Astrocyte of the hippocampus (primary cell): ENCODE measurements around the gene STAC3.
A peak's percentile ranks its signal among the peaks of the same experiment; 100 is the strongest.

Experiments used
- DNase-seq: peaks from one replicate; pipeline ENCODE4 v3.0.0; 2011; ENCODE audit warnings: low read depth, low spot score

Gene STAC3

GRCh38 chr12:57211791-57212700 lies 38.9 kb downstream of the STAC3 start:
- no peak for DNase-seq

DNA sequence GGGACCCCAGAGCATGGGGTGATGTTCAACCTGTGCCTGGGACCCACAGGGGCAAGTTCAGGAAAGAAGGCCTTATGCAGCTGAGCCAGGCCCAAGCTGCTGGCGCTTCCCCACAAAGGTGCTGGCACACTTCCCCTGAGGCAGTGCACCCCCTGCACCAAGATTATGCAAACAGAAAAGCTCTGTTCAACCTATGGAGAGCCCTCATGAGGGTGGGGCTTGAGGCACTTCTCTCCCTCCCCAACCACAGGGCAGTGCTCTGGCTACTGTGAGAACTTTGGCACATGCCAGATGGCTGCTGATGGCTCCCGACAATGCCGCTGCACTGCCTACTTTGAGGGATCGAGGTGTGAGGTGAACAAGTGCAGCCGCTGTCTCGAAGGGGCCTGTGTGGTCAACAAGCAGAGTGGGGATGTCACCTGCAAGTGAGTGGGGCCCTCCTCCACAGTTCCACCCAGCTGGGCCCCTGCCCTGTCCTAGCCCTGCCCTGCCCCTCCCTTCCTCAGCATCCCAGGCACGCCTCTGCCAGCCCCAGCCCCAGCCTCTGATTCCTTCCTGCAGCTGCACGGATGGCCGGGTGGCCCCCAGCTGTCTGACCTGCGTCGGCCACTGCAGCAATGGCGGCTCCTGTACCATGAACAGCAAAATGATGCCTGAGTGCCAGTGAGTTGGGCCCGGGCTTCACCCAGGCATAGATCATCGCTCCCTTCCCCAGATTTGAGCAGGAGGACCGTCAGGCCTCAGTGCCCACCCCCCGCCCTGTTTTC lies 39.9 kb downstream of the STAC3 start:
- no peak for DNase-seq

- DNase-seq = no peak
These were observed 40.5 kb downstream of the STAC3 start for GRCh38 chr12:57210461-57210860.

DNA sequence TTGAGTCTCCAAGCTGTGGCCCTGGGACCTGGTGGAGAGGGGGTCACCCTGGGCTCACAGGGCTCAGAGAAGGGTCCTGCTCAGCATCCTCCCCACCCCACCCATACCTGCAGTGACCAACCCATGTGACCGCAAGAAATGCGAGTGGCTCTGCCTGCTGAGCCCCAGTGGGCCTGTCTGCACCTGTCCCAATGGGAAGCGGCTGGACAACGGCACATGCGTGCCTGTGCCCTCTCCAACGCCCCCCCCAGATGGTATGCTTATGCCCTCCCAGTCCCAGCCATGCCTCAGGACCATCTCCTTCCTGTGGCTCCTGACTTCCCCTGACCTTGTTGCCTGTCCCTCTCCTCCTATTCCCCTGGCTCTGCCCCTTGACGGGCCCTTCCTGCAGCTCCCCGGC lies 41.1 kb downstream of the STAC3 start:
- DNase-seq = no peak

DNA sequence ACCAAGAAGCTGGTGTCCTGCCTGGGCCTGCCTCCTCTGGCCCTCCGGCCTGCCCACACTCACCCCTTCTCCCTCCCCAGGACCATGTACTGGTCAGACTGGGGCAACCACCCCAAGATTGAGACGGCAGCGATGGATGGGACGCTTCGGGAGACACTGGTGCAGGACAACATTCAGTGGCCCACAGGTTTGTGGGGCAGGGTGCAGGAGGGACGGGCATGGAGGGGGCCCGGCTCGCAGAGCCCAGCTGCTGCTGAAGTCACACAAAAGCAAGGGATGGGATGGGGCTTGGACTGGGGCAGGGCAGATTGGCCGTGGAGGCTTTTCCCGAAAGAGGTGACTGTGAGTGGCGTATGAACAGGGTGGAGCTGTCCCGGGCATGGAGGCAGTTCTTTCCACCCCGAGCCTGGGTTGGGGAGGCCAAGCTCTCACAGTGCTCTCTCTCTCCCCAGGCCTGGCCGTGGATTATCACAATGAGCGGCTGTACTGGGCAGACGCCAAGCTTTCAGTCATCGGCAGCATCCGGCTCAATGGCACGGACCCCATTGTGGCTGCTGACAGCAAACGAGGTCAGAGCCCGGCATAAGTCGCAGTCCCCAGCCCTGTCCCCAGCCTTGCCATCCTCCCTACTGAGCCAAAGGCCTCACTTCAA lies 42.2 kb downstream of the STAC3 start:
- peak; percentile 50 for DNase-seq

DNA sequence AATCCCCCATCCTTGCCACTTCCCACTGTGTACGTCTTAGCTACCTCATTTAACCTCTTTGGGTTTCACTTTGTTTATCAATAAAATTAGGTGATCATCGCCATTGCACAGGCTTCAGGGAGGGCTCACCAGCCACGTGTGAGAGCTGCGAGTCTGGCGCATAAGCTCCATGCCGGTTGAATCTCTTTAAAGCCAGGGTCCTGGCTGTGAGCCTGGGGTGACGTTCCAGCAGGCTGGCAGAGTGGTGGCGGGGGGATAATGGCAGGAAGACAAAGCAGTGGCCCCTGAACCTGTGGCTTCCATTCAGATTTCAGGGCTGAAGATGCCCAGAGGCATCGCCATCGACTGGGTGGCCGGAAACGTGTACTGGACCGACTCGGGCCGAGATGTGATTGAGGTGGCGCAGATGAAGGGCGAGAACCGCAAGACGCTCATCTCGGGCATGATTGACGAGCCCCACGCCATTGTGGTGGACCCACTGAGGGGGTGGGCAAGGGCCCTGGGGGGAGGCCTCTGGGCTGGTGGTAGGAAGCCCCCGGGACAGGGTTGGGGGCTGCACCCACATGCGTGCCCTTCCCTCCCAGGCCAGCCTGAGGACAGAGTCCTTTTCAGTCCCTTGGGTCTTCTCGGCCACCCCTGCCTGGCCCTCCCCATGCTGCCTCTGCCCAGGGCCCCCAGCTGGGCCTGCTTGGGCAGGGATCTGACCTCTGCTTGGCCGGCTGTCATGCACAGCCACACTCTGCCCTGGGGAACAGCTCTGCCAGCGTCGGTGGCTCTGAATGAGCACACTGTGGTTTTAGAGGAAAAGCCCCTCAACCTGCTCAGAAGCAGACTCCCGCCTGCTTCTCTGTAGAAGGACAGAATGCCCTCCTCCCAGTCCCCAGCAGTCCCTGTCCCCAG lies 43.0 kb downstream of the STAC3 start:
- DNase-seq = no peak

GRCh38 chr12:57205931-57206330 lies 45.1 kb downstream of the STAC3 start:
- DNase-seq = no peak

- DNase-seq = no peak
These were observed 45.8 kb downstream of the STAC3 start for GRCh38 chr12:57205186-57205585.

DNA sequence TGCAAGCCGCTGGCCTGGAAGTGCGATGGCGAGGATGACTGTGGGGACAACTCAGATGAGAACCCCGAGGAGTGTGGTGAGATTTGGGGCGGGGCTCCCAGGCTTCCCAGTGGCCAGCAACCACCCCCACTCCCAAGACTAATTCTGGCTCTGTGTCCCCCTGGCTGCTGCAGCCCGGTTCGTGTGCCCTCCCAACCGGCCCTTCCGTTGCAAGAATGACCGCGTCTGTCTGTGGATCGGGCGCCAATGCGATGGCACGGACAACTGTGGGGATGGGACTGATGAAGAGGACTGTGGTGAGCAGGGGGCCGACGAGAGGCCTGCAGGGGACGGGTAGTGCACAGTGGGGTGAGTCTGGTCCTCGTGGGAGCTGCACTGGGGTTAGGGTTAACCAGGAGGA lies 46.5 kb downstream of the STAC3 start:
- no peak for DNase-seq

- no peak for DNase-seq
These were observed 47.2 kb downstream of the STAC3 start for GRCh38 chr12:57203791-57204190.

DNA sequence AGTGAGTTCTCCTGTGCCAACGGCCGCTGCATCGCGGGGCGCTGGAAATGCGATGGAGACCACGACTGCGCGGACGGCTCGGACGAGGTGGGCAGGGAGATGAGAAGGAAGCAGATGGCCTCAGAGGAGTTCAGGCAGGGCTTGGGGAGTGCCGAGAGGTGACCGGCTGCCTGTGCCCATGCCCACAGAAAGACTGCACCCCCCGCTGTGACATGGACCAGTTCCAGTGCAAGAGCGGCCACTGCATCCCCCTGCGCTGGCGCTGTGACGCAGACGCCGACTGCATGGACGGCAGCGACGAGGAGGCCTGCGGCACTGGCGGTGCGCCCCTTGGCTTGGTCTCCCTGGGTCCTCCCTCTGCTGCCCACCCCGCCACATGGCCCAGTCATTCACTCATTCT lies 47.8 kb downstream of the STAC3 start:
- DNase-seq = no peak

GRCh38 chr12:57202321-57202720 lies 48.7 kb downstream of the STAC3 start:
- no peak for DNase-seq

- no peak for DNase-seq
These were observed 49.4 kb downstream of the STAC3 start for GRCh38 chr12:57201631-57202030.

- DNase-seq = no peak
These were observed 49.8 kb downstream of the STAC3 start for GRCh38 chr12:57201219-57201618.

DNA sequence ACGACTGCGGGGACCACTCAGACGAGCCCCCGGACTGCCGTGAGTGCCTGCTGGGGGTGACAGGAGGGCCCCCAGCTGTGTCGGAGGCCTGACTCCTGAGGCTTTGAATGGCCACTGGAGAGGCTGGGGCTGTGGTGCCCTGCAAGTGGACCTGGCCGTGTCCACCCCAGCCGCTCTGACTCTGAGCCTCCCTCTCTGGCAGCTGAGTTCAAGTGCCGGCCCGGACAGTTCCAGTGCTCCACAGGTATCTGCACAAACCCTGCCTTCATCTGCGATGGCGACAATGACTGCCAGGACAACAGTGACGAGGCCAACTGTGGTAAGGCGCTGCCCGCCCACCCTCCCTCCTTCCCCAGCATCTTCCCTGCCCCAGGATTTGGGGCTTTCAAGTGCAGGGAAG lies 50.5 kb downstream of the STAC3 start:
- DNase-seq = no peak

DNA sequence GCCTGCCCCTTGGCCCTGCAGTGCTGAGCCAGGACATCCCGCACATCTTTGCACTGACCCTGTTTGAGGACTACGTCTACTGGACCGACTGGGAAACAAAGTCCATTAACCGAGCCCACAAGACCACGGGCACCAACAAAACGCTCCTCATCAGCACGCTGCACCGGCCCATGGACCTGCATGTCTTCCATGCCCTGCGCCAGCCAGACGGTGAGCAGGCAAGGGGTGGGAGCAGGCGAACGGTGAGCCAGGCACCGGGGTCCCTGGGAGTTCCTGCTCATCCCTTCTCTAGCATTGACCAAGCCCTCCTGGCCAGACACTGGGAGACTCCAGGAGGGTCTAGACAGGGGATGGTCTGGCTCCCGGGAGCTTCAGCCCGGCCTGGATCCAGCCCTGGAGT lies 51.8 kb downstream of the STAC3 start:
- DNase-seq = no peak

- no peak for DNase-seq
These were observed 52.7 kb downstream of the STAC3 start for GRCh38 chr12:57198329-57198728.

DNA sequence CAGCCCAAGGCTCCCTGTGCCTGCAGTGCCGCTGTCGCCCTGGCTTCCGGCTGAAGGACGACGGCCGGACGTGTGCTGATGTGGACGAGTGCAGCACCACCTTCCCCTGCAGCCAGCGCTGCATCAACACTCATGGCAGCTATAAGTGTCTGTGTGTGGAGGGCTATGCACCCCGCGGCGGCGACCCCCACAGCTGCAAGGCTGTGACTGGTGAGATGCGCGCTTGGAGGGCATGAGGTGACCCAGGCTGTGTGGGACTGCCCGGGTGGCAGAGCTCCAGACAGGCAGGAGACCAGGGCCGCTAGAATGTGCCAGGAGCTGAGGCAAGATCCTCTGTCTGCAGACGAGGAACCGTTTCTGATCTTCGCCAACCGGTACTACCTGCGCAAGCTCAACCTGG lies 54.0 kb downstream of the STAC3 start:
- DNase-seq = no peak

GRCh38 chr12:57196439-57196838 lies 54.5 kb downstream of the STAC3 start:
- DNase-seq = no peak

DNA sequence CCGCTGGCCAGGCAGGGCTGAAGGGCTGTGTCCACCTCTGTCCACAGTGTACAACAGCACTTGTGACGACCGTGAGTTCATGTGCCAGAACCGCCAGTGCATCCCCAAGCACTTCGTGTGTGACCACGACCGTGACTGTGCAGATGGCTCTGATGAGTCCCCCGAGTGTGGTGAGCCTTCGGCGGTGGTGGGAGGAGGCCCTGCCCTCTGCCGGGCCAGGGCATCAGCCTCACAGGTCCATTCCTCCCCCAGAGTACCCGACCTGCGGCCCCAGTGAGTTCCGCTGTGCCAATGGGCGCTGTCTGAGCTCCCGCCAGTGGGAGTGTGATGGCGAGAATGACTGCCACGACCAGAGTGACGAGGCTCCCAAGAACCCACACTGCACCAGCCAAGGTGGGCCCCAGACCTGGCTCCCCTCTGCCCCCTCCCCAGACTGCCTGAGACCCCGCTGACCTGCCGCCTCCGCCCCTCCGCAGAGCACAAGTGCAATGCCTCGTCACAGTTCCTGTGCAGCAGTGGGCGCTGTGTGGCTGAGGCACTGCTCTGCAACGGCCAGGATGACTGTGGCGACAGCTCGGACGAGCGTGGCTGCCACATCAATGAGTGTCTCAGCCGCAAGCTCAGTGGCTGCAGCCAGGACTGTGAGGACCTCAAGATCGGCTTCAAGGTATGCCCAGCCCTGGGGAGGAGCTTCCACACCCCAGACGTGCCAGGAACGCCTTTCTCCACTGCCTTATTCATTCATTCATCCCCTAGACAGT lies 55.2 kb downstream of the STAC3 start:
- no peak for DNase-seq

DNA sequence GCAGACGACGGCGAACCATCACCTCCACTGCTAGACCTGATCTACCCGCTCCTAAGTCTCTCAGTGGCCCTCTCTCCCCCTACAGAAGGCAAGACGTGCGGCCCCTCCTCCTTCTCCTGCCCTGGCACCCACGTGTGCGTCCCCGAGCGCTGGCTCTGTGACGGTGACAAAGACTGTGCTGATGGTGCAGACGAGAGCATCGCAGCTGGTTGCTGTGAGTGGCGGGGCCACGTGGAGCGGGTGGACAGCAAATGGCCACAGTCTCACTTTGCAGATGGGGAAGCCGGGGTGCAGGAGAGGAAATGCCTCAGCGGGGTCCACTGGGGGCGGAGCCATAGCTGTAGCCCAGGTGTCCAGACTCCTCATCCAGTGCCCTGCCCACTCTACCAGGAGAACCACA lies 55.8 kb downstream of the STAC3 start:
- no peak for DNase-seq
